ENCODE measurements around the gene SIPA1. TPM values are rescaled to one million over a fixed set of nuclear protein-coding genes. Genes with fewer than 3 reads are reported as not detected.
"Not testable (repeated sequence)": the region's sequence is repeated elsewhere in the genome, so short reads cannot be mapped to it uniquely, and the experiment has no call there.

SIPA1 gene
- total RNA-seq, 1 experiment from 2014 or later: 11.3 TPM

GRCh38 chr11:65623177-65623576 lies 14.7 kb upstream of the SIPA1 start:
- DNase-seq (ENCODE audit: low spot score): no peak

DNA sequence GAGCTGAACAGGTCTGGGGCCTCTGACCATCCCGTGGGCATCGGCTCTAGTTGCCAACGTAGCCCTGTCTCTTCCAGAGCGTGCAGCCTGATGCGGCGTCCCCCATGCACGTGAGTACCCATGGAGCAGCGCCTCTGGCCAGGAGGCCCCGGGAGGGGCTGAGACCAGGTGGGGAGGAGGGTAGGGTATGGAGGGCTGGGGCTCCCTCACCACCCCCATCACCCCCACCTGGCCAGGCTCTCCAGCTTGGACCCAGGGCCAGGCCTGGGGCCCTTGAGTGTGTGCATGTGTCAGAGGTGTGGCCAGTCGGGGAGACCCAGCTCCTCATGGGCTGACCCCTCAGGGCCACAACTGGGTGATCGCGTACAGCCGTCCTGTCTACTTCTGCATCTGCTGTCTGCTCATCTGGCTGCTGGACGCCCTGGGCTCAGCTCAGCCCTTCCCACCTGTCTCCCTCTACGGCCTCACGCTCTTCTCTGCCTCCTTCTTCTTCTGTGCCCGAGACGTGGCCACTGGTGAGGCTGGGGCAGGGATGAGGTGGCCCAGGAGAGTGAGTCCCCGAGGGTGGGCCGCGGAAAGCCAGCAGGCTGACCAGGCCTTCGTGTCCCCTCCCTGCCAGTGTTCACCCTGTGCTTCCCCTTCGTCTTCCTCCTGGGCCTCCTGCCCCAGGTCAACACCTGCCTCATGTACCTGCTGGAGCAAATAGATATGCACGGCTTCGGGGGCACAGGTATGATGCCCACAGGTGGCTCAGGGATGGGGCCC lies 13.9 kb upstream of the SIPA1 start:
- no peak for DNase-seq (ENCODE audit: low spot score)

- no peak for DNase-seq (ENCODE audit: low spot score)
Measured at GRCh38 chr11:65624931-65625627, 12.8 kb upstream of the SIPA1 start.

DNA sequence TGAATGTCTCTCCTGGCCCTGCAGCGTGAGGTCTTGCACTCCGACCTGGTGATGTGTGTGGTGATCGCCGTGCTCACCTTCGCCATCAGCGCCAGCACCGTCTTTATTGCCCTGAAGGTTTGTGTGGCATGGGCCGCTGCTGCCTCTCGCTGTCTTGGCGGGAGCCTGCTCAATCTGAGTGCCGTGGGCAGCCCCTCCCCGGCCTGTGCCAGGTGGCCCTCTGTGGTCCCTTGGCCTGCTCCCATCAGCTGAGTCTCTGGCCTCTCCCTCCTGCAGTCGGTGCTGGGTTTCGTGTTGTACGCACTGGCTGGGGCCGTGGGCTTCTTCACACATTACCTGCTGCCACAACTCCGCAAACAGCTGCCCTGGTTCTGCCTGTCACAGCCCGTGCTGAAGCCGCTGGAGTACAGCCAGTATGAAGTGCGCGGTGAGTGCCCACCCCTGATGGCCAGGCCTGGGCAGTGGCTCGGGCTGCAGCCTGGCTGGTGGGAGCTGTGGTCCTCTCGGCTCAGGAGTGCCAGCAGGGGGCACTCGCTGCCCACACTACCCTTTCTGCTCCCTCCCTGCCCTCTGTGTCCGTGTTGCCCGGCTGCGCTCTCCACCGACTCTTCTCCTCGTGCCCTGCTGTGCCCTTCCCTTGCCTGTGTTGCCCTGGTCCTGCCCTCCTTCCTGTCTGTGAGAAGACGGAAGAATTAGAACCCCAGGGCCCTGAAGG lies 12.1 kb upstream of the SIPA1 start:
- DNase-seq (ENCODE audit: low spot score): no peak

DNA sequence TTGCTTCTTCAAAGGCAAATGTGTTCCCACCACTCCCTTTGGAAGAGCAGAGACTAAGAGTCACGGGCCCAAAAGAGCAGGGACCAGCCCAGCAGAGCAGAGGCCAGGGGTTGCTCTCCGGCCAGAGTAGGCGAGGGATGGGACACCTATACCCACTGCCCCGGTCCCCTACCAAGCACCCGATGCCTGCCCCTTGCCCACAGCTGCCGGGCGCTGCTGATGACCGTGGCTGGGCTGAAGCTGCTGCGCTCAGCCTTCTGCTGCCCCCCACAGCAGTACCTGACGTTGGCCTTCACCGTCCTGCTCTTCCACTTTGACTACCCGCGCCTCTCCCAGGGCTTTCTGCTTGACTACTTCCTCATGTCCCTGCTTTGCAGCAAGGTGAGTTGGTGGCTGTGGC lies 10.7 kb upstream of the SIPA1 start:
- DNase-seq (ENCODE audit: low spot score): no peak

DNA sequence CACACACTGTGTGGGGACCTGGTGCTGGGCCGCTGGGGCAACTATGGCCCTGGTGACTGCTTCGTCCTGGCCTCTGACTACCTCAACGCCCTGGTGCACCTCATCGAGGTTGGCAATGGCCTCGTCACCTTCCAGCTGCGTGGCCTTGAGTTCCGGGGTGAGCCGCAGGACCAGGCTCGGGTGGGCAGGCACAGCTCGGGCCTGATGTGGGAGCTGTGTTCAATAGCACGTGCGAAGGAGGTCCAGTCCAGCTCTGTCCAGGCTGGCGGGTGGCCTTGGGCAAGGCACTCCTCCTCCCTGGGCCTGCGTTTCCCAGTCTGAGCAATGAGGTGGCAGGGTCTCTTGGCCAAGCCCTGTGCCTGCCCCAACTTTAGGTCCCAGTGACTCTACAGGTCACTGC lies 8.3 kb upstream of the SIPA1 start:
- no peak for DNase-seq (ENCODE audit: low spot score)

- DNase-seq (ENCODE audit: low spot score): no peak
Measured at GRCh38 chr11:65630215-65630614, 7.7 kb upstream of the SIPA1 start.

- DNase-seq (ENCODE audit: low spot score): no peak
Measured at GRCh38 chr11:65633390-65634108, 4.4 kb upstream of the SIPA1 start.

- DNase-seq (ENCODE audit: low spot score): no peak
Measured at GRCh38 chr11:65634109-65634436, 3.8 kb upstream of the SIPA1 start.

- DNase-seq (ENCODE audit: low spot score): no peak
Measured at GRCh38 chr11:65634440-65634839, 3.5 kb upstream of the SIPA1 start.

- no peak for DNase-seq (ENCODE audit: low spot score)
Measured at GRCh38 chr11:65634905-65635731, 2.8 kb upstream of the SIPA1 start.

DNA sequence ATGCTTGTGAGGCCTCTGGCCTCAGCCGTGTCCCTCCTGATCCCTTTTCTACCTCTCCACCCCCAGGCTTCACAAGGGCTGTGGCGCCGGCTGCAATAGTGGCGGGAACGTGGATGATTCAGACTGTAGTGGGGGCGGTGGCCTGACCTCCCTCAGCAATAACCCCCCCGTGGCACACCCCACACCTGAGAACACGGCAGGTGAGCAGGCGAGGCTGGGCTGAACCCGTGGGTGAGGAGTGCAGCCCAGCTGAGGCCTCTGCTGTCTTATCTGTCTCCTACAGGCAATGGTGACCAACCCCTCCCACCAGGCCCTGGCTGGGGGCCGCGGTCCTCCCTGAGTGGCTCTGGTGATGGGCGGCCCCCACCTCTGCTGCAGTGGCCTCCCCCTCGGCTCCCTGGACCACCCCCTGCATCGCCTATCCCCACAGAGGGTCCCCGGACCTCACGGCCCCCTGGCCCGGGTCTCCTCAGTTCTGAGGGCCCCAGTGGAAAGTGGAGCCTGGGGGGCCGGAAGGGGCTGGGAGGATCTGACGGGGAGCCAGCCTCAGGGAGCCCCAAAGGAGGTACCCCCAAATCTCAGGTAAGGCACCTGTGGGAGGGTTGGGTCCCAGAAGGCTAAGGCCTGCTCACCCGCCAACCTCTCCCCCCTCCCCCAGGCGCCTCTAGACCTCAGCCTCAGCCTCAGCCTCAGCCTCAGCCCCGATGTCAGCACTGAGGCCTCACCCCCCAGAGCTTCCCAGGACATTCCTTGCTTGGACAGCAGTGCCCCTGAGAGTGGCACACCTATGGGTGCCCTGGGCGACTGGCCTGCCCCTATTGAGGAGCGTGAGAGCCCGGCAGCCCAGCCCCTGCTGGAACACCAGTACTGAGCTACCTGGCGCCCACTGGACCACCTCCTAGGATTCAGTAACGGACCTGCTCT lies 1.5 kb upstream of the SIPA1 start:
- no peak for DNase-seq (ENCODE audit: low spot score)

DNA sequence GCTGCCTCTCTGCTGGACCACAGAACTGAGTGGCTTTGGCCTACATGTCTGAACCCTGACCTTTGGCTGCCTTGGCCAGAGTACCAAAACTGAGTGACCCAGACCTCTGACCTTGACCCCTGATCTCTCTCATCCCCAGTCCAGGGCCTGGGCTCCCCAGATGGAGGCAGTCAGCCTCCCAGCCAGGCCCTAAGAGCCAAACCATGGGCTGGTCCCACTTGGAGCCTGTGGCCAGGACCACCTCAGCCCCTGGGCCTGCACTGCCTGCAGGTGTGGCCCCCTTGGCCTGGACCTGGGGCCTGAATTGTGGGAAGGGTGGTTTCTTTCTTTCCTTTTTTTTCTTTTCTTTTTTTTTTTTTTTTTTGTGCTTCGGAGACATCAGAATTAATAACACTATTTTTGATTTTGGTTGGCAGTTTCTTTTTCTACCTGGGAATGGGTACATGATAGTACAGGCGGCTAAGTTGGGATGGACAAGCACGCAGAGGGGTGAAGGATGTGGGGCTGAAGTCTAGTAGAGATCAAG lies 806 bp upstream of the SIPA1 start:
- DNase-seq (ENCODE audit: low spot score): no peak

- not testable (repeated sequence) for DNase-seq (ENCODE audit: low spot score)
Measured at GRCh38 chr11:65639228-65639597, 1.3 kb downstream of the SIPA1 start.

DNA sequence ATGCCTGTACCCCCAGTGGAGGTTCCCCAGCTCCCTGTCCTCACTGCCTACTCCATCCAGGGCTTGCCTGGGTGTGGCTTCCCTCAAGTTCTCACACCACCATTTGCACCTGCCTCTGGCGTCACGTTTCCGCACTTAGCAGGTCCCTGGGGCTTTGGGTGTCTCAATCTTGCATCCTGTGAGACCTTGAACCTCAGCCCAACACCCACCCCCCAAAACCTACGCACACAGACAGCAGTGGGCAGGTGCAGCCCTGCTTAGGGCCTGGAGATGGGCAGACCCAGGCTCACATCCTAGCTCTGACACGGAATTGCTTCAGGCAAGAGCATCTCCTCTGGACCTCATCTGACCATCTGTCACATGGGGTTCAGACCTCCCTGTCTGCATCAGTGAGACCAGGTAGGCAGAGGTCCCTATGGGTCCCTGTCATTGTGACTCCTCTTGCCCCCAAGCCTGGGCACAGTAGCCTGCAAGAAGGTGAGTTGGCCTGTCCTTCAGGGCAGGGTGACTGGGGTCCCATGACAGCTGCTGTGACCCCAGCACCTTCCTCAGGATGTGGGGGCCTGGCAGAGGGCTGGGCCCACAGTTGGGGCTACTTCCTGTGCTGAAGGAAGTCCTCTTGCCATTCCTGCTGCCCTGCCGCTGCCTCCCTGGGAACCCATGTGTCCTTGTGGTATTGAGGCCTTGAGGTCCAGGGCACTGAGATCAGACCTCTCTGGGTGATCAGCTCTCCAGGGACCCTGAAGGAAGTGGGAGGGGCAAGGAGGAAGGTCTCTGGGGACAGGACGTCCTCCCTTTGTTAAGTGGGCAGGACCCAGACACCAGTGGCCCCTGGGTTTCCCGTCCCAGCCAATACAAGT lies 2.0 kb downstream of the SIPA1 start:
- DNase-seq (ENCODE audit: low spot score): no peak

DNA sequence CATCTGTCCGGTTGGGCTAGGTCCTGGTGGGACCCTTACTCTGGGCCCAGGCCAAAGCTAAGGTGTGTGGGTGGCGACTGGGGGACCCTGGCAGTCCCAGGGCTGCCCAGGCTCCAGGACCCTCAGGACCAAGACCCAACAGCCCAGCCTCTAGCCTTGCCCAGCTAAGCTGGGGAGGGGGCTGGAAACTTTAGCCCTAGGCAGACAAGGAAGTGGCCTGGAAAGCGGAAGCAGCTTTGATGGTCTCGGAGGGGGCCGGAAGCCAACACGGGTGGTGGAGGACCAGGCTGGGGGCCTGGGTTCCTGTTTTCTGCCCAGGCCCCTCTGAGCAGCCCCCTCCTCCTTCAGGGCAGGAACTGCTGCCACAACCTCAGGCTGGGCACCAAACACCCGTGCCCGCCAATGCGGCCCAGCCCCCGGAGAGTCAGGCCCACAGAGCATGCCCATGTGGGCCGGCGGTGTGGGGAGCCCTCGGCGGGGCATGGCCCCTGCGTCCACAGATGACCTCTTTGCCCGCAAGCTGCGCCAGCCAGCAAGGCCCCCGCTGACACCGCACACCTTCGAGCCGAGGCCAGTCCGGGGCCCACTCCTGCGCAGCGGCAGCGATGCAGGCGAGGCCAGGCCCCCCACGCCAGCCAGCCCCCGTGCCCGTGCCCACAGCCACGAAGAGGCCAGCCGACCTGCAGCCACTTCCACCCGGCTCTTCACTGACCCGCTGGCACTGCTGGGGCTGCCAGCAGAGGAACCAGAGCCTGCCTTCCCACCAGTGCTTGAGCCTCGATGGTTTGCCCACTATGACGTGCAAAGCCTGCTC lies 2.8 kb downstream of the SIPA1 start:
- DNase-seq (ENCODE audit: low spot score): no peak

GRCh38 chr11:65641297-65642013 lies 3.6 kb downstream of the SIPA1 start:
- DNase-seq (ENCODE audit: low spot score): no peak
